Activated CD4-positive, alpha-beta T cell treated with anti-CD3 and anti-CD28 coated beads for 48 hours (primary cell): ENCODE measurements around the gene CFDP1.

ENCODE experiments used
- DNase-seq: peaks from one replicate; pipeline ENCODE4 v3.0.0-alpha.2; 2020

Gene CFDP1

GRCh38 chr16:75248536-75249380 is 184.5 kb downstream of the CFDP1 start:
- DNase-seq: no peak

DNA sequence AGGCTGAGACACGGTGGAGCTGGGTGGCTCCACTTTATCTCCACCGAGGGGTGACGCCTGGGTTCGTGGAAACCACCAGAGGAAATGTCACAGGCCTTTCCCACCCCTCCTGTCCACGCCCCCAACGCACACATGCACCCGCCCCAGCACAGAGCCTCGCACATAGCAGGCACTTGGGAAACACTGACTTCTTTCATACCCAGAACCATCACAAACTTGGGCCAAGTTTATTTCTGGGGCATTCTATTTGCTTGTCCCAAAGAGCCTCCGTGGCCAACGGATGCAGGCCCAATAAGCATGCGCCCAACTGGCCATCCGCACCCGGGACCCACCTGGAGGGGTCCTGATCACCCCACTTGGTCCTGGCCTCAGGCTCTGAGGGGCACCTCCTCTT is 185.2 kb downstream of the CFDP1 start:
- no peak for DNase-seq

DNA sequence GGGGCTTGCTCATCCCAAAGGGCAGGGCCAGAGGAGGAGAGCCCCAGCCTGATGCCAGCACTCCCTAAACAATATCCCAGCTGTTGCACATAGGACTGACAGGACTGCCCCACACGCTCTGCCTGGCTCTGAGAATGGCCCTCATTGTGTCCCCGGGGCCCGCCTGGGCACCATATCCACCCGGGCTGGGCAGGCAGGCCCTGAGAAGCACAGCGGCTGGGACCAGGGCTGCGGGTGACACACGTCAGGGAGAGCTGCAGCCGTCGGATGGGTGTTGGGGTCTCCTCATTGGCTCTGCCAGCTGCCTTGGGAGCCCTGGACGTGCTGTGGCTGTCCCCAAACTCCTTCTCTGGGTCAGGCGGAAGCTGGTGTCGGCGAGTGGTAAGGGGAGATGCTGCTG is 186.1 kb downstream of the CFDP1 start:
- no peak for DNase-seq

DNA sequence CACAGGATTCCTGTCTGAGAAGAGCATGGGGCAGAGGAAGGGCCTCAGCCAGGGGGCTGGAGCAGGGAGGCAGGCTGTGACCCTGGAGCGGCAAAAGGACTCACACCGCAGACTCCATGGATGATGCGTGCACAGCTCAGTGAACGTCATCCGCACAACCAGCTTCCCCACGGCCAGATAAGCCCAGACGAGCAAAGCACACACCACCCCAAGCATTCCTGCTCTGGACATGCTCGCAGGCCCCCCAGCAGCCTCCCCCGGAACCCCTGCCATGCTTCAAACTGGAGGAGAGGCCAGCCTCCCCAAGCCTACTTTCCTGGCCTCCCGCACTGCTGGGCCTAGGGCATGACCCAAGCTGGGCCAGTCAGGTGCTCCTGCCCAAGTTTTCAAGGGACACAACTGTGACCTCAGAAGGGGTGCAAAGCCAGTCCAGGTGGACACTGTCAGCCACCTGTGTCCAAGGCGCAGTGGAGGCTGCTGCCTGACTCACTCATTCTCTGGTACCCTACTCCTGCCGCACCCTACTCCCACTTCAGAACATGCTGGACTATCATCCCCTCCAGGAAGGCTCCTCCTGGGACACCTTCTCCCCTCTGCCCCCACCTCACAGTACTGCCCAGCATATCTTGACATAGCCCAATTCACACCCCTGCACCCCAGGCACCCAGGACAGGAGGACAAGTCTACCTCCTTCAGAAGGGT is 186.6 kb downstream of the CFDP1 start:
- no peak for DNase-seq

DNA sequence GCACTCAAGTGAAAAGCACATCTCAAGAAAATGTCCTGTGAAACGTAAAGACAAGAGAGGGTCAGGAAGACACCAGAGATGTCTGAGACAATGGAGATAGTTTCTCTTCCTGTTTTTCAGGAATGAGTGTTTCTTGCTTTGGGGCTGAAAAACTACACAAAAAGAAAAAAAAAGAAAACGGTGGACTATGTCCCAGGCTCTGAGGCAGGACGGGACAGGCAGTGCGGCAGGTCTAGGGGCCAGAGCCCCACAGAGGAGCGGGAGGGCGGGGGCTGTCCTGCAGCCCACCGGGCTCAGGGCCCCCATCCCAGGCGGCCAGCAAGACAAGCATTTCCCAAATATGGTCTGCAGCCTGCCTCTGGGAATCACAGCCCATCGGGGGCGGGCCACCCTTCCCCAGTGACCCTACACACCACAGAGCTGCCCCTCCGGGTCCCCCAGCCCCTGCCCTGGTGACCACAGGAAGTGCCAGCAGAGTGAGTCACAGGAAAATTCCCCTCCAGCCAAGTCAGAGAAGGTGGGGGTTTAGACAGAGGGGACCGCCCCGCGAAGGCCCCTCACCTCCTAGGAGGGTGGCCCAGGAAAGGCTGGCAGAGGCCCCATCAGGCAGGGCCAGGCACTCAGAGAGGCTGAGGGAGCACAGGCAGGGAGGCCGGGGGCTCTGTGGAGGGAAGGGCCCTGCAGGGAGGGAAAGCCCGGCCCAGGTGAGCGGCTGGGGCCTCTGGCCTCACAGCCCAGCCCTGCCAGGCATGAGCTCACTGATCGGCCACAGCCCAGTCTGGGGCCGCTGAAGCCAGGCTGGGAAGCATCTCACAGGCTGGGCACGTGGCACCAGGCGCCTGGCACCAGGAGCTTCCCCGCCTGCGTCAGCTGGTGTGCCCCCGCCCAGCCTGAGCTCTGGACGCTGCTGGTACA is 188.2 kb downstream of the CFDP1 start:
- no peak for DNase-seq

- no peak for DNase-seq
Observed at GRCh38 chr16:75244225-75244809, 189.0 kb downstream of the CFDP1 start.
